NCI-H460 (cell line): ENCODE results near the gene KIAA0825. TPM values are rescaled to one million over a fixed set of nuclear protein-coding genes. Genes with fewer than 3 reads are reported as not detected.
A peak's percentile ranks its signal among the peaks of the same experiment; 100 is the strongest.

ENCODE experiments used
- DNase-seq: peaks from one replicate; pipeline ENCODE4 v3.0.0-alpha.2; 2016; ENCODE audit warnings: low read depth; ENCODE audit errors: extremely low read depth
- polyA plus RNA-seq: library from polyadenylated mRNA; depleted of rRNA; stranded (reverse); fragments of >200 nt; gene quantifications from 2 replicates; pipeline ENCODE4 v1.2.3, GENCODE V29; 2014; cell fraction: nucleus; rRNA removed
- total RNA-seq: library from RNA; depleted of rRNA; stranded (reverse); fragments of >200 nt; shearing (Covaris generic); gene quantifications from 2 replicates; pipeline ENCODE4 v1.2.3, GENCODE V29; 2014; rRNA removed

KIAA0825 gene, protein sequence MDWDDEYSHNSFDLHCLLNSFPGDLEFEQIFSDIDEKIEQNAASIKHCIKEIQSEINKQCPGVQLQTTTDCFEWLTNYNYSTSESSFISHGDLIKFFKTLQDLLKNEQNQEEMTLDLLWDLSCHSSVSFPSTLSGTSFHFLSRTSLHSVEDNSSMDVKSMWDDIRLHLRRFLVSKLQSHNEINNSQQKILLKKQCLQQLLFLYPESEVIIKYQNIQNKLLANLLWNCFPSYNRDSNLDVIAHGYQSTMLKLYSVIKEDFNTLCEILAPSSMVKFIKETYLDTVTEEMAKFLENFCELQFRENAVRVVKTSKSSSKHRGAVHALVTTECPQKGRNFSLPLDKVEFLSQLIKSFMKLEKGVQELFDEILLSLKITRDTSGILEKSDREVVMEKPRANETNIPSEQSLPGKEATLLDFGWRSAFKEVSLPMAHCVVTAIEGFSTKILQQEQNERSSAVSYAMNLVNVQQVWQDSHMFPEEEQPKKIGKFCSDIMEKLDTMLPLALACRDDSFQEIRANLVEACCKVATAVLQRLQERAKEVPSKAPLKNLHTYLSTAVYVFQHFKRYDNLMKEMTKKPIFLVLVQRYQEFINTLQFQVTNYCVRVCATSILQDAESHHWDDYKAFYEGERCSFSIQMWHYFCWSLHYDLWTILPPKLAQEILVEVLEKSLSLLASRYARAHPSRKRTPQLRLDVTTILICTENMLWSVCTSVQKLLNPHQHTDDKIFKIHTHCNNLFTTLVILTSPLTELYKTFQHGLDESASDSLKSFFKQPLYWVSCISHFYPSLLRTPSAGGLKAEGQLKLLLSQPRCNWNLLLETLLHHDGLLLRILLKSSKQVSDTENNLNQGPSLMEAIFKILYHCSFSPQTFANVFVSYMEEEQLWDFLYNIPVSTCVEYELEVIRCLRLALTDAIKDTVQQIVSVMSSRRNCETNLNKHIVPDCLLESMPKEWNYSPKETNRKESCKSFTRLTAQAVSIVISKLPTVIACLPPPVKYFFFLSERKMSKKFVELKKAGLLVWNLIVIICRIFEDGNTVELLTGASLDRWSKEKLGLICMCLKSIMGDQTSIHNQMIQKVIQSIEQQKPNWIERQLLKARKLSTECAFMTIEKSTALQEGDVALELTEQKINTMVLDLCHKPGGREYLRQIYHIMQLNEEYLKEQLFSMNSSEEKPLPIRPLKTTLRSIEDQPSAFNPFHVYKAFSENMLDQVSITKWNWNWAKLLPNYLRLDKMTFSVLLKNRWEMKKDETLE (N-terminal part only)
- total RNA-seq: 13.0 and 13.2 TPM in 2 replicates
- polyA plus RNA-seq: 5.6 and 6.2 TPM in 2 replicates

DNA sequence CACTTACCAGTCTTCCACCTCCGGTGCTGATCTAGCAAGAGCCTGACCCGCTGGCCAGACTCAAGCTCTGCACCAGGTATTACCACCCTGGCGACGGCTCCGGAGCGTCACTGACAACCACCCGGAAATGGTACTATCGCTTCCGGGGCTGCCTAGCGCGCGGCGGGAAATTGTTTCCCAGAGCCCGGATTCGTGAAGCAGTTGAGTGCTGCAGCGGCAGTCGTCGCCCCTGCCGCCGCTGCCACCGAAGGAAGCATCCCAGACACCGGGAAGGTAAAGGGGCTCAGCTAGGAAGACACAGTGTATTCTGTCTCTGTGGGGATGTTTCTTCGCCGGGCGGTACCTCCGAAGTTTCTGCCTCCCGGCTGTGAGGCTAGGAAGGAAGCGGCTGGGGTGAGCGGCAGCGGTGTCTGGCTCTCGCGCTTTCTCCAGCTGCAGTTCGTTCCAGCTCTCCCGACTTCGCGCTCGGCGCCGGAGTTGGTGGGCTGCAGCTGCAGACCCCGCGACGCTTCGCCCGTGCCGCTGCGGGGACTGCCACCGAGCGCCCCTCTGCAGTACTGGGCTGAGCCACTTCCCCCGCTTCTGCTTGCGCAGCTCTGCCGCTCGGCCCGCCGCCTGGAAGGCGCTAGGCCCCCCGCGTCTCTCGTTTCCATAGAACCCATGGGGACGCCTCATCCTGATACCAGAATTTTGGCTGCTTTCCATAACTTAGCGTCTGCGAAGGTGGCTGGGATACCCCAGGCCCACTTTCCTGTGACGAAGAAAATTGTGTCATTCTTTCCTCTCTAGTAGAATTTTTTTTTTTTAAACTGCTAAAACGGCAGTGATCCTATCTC lies at the start of gene KIAA0825, which contains the start of gene SLF1:
KIAA0825 (minus strand) TSS at position 112 of the 836 bp plus-strand sequence. CDS start 81,478 bp downstream, outside the sequence.
SLF1 (plus strand) TSS at position 177 of the 836 bp plus-strand sequence. CDS start 10,142 bp downstream, outside the sequence.
- DNase-seq: peak; percentile 89

DNA sequence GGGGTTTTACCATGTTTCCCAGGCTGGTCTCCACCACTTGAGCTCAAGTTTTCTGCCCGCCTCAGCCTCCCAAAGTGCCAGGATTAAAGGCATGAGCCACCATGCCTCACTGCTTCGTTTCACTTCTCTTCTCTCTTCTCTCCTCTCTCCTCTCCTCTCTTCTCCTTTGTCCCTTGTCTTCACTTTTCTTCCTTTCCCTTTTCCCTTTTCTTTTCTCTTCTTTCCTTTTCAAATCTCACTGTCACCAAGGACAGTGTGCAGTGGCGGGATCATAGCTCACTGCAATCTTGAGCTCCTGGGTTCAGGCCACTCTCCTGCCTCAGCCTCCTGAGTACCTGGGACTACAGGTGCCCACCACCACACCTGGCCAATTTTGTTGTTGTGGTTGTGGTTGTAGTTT lies 49.5 kb upstream of the KIAA0825 start:
- DNase-seq: no peak

DNA sequence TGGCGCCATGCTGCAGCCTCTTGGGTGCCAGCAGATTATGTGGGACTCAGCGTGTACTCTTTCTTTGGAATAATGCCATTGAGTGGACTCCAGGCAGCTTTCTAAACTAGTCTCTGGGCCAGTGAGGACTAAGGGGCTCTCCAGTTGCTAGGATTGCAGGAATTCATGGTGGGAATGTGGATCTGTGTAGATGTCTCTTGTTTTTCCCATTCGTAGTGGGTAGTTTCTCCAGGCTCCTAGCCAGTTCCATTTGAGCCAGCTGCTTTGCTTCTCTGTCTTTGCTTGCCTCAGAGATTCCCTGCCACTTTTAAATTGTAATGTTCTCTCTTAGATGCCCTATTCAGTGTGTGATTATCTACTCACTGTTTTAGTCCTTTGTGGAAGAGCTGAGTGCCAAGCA lies 42.7 kb upstream of the KIAA0825 start:
- DNase-seq: no peak

DNA sequence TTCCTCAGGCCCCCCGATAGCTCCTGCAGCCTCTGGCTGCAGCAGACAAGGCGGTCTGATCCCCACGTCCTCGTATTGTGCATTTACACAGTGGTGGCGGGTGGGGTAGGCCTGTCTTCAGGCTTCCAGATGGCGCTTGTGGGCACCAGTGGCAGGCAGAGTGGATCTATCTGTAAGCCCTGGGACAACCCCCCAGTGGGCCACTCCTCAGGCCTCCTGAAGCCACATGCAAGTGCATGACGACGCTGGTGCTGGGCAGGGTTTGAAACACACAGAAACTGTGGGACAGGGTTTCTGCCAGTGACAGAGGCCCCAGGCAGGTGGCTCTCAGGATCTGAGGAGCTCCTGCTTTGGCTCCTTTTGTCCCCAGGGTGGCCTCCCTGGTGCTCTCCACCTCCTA lies 42.1 kb upstream of the KIAA0825 start:
- DNase-seq: no peak

DNA sequence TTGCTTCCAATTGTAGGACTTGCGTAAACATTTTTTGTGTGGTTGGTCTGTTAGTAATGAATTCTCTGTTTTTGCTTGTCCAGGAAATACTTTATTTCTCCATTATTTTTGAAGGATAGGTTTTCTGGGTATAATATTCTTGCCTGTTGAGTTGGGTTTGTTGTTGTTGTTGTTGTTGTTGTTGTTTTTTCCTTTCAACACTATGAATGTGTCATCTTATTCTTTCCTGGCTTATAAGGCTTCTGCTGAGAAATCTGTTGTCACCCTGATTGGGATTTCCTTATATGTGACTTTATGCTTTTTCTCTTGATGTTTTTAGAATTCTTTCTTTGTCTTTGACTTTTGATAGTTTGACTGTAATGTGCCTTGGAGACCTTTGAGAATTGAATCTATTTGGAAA lies 39.9 kb upstream of the KIAA0825 start:
- DNase-seq: no peak

DNA sequence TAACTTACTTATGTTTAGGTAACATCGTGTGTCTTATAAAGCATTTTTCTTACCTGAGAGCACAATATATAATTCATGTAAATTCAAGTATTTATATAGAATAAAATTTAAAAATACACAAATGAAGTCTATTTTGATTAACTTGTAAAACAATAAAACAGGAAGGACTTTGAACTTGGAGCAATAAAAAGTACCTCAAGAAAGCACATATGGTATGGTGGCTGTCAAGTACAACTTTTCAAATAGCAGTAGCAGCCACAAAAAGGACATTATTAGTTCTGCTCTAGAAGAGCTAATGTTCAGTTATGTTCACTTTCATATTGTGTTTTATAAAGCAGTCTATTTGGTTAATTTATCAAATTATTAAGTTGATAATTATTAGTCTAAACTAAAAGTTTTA lies 31.5 kb upstream of the KIAA0825 start:
- no peak for DNase-seq

DNA sequence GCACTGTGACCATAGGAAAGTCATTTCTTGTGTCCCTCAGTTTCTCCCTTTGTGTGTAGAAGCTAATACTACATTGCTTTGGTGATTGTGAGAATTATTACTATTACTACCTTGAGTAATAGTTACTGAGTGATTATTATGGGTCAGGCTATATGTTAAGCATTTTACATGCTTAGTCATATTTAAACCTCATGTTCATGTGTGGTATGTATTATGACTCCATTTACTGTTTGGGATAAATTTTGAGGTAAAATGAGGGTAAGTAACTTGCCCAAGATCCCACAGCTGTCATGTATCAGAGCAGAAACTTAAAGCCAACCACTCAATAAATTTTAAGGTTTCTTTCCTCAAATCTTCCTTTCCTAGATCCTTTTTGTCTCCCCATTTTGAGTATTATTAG lies 28.4 kb upstream of the KIAA0825 start:
- no peak for DNase-seq

DNA sequence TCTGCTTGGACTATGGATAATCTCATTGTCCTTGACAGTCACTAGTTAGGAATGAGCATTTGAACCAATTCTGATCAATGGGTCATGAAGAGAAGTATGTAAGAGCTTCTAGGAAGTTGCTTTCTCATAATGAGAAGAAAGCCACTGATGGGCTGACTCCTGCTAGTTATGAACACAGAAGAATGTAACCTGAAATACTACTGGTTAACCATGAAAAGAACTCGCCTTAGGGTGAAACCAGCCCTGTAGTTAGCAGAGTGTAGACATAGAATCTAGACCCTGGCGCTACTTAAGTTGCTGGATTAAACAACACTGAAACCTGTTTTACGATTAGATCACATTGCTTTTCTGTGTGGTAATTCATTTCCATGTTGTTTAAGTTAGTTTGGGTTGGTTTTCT lies 26.6 kb upstream of the KIAA0825 start:
- no peak for DNase-seq

DNA sequence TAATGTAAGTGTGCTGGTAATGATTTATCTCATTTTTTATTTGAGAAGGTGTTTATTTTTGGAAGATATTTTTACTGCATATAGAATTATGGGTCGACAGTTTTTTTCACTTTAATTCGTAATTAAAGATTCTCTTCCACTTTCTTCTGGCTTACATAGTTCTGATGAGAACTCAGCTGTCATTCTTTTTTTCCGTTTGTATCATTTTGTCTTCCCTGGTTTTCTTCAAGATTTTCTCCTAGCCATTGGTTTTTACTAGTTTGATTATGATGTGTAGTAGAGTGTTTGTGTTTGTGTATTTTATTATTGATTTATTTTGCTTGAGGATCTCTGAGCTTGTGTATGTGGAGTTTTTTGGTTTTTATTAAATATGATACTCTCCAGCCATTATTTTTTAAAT lies 21.8 kb upstream of the KIAA0825 start:
- no peak for DNase-seq

DNA sequence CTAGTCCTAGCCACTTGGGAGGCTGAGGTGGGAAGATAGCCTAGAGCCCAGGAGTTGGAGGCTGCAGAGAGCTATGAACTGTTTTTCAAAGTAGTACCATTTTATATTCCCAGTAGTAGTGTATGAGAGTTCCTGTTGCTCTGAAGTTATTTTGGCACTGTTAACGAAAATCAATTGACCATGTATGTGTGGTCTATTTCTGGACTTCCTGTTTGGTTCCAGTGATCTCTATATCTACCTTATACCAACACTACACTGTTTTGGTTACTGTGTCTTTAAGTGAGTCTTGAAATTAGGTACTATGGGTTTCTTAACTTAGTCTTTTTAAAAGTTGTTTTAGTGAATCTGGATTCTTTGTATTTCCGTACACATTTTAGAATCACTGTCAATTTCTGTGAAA lies 13.6 kb upstream of the KIAA0825 start:
- DNase-seq: no peak

DNA sequence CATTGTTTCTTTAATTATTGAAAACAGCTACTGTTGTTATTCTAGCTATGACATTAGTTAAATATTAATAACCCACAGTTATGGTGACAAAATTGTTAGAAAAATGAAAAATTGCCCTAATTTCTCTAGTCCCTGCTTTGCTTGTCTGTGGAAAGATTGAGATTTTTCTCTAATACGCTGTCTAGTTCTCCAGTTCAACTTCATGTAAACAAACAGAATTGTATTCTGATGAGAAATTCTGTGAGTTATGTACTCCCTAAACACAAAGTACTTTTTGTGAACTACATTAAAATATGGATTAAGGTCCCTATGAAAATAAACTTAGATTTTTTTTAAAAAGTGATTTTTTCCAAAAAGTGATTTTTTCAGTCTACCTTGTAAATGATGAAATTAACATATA lies 8.8 kb upstream of the KIAA0825 start:
- no peak for DNase-seq

DNA sequence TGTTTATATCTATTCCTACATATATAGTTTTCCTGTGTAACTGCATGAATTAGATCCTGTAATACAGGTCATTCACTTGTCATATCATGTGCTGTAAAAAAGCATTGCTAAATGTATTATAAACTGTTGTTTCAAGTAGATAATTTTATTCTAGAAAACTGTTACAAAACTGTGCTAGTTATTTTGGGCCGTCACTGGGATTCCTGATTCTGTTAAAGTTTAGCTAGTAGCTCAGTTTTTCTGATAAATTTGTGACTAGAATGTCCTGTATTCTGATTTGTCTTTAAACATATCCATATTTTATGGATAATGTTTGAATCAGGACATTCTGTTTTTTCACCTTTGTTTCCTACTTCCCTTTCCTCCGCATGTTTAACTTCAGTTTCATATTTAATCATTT lies 5.5 kb upstream of the KIAA0825 start:
- no peak for DNase-seq

DNA sequence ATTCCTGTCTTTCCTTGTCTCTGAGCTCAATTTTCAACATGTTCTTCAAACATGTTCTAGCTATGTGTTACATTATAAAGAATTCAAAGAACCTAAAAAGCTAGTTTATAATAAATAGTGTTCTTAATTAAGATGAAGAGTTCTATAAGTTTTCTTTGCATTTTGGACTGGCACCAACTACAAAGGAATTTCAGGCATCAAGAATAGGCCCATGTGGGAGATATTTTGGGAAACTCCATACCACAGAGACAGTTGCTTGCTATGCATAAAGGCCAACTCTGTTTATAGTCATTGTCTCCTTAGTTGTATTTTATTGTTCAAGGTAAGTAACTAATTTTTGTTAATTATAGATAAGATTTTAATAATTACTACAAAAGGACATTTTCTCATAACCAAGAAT lies 4.6 kb upstream of the KIAA0825 start:
- no peak for DNase-seq

DNA sequence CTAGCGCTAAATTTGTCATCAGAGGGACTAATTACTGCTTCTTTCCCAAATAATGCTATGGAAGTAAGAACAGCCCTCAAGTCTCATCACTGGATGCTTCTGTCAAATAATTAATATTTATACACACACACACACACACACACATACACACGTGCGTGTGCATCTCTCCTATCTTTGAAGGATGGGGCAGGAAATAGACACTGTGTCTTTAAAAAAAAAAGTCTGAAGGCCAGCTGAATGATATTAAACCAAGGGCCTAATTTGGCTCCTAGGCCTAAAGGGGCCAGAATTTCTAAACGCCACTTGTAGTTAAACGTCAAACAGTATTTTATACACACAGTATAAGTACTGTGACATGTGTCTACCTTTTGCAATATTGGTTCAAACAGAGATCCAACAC lies 3.4 kb upstream of the KIAA0825 start:
- DNase-seq: no peak

DNA sequence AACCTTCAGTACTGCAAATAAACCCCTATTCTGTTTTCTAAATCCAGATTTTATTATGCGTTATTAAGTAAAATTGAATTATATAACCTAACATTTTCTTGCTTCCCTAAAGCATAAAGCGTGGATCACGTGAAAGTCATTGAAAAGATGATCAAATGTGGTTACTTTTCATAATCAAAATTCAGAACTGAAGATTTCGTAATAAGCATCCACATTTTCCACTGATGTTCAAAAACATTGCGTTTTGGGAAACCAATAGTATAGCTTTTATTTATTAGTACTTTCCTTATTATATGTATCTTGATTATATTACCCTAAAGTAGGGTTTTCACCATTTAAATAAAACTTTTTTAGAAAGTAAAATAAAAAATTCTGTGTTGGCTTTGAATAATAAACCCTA lies 1.9 kb upstream of the KIAA0825 start:
- no peak for DNase-seq

DNA sequence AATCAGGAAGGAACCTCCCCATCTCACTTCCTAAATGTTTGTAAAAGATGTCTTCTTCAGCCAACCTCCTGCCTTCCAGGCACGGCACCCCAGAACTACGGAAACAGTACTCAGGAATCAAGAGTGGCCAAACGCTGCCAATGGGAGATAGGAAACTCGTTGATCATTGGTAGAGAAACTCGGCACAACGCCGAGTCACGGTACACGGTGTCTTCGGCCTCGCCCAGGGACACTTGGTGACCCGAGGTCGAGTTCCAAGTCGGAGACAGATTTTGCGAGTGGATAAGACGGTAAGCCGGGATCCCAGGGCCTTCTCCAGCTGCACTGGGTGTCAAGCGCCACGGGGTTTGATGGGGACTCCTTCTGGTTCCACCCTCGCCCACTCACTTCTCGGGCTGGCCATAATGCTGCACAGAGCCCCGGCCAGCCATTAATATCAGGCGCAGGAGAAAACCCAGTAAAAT lies 343 bp downstream of the KIAA0825 start:
- DNase-seq: peak; percentile 72

DNA sequence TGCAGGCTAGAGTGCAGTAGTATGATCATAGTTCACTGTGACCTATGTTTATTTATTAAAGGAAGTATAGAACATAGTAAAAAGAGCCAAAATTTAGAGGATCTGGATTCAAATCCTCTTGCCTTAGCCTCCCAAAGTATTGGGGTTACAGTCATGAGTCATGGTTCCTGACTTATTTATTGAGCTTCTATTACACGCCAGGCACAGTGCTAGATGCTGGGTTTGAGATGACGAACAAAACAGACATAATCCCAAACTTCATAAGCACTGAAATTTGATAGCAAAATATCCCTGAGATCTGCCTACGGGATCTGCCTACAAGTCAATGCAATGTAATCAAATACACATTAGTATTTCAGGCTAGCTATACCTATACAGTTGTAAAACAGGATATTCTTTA lies 2.5 kb downstream of the KIAA0825 start:
- DNase-seq: no peak

DNA sequence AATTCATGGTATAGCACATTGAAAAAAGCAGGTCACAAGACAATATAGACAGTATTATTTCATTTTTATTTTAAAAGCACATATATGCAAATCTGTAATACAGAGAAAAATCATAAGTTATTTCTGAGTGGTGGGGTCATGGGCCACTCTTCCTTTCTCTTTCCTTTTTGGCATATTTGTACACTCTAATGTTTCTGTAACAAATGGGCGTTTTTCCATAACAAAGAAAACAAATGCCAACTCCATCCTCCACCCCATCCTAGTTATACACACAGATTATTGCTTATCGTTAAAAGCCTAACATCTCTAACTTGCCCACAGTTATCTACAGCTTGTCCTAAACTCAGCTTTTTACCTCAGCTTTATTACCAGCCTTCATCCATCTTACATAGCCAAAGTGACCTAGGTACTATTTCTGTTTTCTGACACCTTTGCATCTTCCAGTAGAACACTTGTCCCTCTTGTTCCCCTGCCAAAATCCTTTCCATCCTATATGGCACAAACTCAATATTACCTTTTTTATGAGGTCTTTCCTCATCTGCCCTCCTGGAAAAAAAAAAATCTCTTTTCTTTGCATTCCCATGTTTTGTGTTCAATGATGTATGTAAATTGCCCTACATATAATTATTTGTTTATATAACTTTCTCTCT lies 4.1 kb downstream of the KIAA0825 start:
- DNase-seq: no peak

DNA sequence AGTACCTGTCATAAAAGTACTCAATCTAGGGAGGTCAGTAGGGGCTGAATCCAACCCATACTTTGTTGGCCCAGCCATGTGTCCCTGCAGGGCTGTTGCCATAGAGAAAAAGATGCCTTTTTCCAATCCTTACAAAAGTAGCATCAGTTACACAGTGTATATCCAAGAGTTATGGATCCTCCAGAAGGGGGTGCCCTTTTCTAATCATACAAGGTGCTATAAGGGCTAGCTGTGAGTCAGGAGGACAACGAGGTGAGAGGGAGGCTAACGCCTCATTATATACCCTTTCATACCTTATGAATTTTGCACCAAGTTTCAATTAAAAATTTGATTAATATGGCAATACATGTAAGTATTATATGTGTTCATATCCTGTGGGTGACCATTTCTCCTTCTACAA lies 4.8 kb downstream of the KIAA0825 start:
- DNase-seq: peak; percentile 52
